Hepatocyte (in vitro differentiated cells): ENCODE measurements around the gene DCAF15. TPM values are rescaled to one million over a fixed set of nuclear protein-coding genes. Genes with fewer than 3 reads are reported as not detected.

Source experiments
- DNase-seq: peaks from one replicate; pipeline ENCODE4 v3.0.0-alpha.2; 2016; ENCODE audit warnings: low spot score
- H2AFZ ChIP-seq: fragments of 200-600 bp; sonication (generic); 2 replicates; pipeline ENCODE4 v1.6.0; 2016; ENCODE audit warnings: antibody characterized with exemption, mild to moderate bottlenecking
- H3K27ac ChIP-seq: fragments of 200-600 bp; sonication (generic); 2 replicates; pipeline ENCODE4 v1.5.1; 2016; ENCODE audit warnings: mild to moderate bottlenecking
- H3K27me3 ChIP-seq: fragments of 200-600 bp; sonication (generic); 2 replicates; pipeline ENCODE4 v1.6.1; 2016
- H3K36me3 ChIP-seq: fragments of 200-600 bp; sonication (generic); replicated peaks from 2 replicates; pipeline ENCODE4 v1.5.1; 2016; ENCODE audit warnings: low read depth; ENCODE audit not compliant: insufficient read depth
- H3K4me1 ChIP-seq: fragments of 200-600 bp; sonication (generic); 2 replicates; pipeline ENCODE4 v1.5.1; 2016; ENCODE audit warnings: mild to moderate bottlenecking, moderate library complexity; ENCODE audit not compliant: insufficient read depth
- H3K4me2 ChIP-seq: fragments of 200-600 bp; sonication (generic); 2 replicates; pipeline ENCODE4 v1.6.0; 2016
- H3K4me3 ChIP-seq: fragments of 200-600 bp; sonication (generic); 2 replicates; pipeline ENCODE4 v1.5.1; 2016; ENCODE audit warnings: mild to moderate bottlenecking
- H3K79me2 ChIP-seq: fragments of 200-600 bp; sonication (generic); 2 replicates; pipeline ENCODE4 v1.6.0; 2017; ENCODE audit warnings: mild to moderate bottlenecking
- H3K9me2 ChIP-seq: fragments of 200-600 bp; sonication (generic); replicated peaks from 2 replicates; pipeline ENCODE4 v1.6.0; 2017; ENCODE audit warnings: mild to moderate bottlenecking; ENCODE audit not compliant: insufficient read depth
- H3K9me3 ChIP-seq: fragments of 200-600 bp; sonication (generic); 2 replicates; pipeline ENCODE4 v1.5.1; 2016; ENCODE audit warnings: low read depth, mild to moderate bottlenecking
- H4K20me1 ChIP-seq: fragments of 200-600 bp; sonication (generic); 2 replicates; pipeline ENCODE4 v1.6.0; 2016; ENCODE audit warnings: mild to moderate bottlenecking; ENCODE audit not compliant: insufficient read depth, poor library complexity, severe bottlenecking
- EZH2phosphoT487 ChIP-seq: fragments of 200-600 bp; sonication (generic); IDR thresholded peaks from one replicate; pipeline ENCODE4 v1.6.1; 2018; ENCODE audit warnings: antibody characterized with exemption, mild to moderate bottlenecking, low read depth, moderate library complexity; ENCODE audit not compliant: unreplicated experiment, severe bottlenecking
- WGBS: methylation state at CpG from one replicate; pipeline ENCODE4 v1.1.6; 2016; ENCODE audit warnings: low lambda C conversion rate; ENCODE audit errors: missing lambda C conversion rate; 5-methylcytosine and 5-hydroxymethylcytosine counted together
- polyA plus RNA-seq: library from polyadenylated mRNA; unstranded; fragments of >200 nt; fragmentation: Nextera tagmentation; extraction: Ambion mirVana; gene quantifications from 2 replicates; pipeline ENCODE4 v1.2.1, GENCODE V29; 2016
- total RNA-seq: library from RNA; depleted of rRNA; stranded (reverse); fragments of >200 nt; gene quantifications from 2 replicates; pipeline ENCODE4 v1.2.3, GENCODE V29; 2014
- TF ChIP-seq, protein P1 (sequence below): fragments of 200-600 bp; sonication (generic); IDR thresholded peaks from 2 replicates; pipeline ENCODE4 v1.5.1; 2016; ENCODE audit warnings: antibody characterized with exemption, mild to moderate bottlenecking; ENCODE audit not compliant: poor library complexity

Gene DCAF15
- total and polyA plus RNA-seq, 2 experiments from 2014 or later = 13.4 to 16.4 TPM

DNA sequence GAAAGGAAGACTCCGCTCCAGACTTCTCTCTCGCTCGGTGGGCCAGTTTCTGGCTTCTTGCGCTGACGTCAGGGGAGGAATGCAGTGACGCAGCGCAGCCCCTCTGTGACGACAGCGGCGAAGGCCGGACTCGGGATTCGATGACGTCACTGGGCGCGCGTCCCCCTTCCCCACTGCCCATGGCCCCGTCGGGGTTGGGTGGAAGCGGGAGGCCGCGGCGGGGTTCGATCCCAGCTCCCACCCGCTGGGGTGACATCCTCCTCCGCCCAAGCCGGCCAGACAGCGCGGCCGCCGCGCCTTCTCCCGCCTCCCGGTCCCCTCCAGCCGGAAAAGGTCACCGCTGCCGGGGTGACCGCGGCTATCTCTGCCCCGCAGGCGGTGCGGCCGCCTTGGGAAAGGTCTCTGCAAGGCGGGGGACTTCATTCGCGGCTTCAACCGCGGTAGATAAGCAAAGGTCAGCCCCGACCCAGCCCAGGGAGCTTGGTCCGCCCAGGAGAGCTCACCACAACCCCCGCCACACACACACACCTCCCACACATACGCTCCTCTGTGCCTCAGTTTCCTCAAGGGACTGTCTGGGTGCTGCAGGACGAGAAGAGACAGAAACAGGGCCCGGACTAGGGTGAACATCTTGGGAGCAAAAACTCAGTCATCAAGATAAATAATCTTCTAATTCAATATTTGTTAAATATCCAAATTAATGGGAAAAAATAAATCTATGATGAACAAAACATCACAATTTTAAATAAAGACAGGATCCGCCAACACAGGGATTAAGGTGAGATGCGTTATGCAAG lies 54.7 kb downstream of the DCAF15 start:
- H3K9me2 ChIP-seq = no peaks in the 10 kb centered on the region
- peak overlapping the region; percentile 94 for H2AFZ ChIP-seq
- peaks cover 9% of the 10 kb centered on the region for H3K79me2 ChIP-seq
- no peaks in the 10 kb centered on the region for H4K20me1 ChIP-seq
- peak; percentile 93 for DNase-seq
- WGBS = 10% methylated on average over 52 of the region's 56 CpGs
- TF ChIP-seq, protein P1, sequence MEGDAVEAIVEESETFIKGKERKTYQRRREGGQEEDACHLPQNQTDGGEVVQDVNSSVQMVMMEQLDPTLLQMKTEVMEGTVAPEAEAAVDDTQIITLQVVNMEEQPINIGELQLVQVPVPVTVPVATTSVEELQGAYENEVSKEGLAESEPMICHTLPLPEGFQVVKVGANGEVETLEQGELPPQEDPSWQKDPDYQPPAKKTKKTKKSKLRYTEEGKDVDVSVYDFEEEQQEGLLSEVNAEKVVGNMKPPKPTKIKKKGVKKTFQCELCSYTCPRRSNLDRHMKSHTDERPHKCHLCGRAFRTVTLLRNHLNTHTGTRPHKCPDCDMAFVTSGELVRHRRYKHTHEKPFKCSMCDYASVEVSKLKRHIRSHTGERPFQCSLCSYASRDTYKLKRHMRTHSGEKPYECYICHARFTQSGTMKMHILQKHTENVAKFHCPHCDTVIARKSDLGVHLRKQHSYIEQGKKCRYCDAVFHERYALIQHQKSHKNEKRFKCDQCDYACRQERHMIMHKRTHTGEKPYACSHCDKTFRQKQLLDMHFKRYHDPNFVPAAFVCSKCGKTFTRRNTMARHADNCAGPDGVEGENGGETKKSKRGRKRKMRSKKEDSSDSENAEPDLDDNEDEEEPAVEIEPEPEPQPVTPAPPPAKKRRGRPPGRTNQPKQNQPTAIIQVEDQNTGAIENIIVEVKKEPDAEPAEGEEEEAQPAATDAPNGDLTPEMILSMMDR = no peak
- no peak for TF ChIP-seq EZH2phosphoT487
- H3K9me3 ChIP-seq = no peaks in the 10 kb centered on the region
- H3K27ac ChIP-seq = peak overlapping the region; percentile 97
- H3K36me3 ChIP-seq = no peaks in the 10 kb centered on the region
- peak overlapping the region; percentile 36 for H3K4me3 ChIP-seq
- H3K4me1 ChIP-seq = no peaks in the 10 kb centered on the region
- H3K4me2 ChIP-seq = peak overlapping the region; percentile 85
- H3K27me3 ChIP-seq = no peaks in the 10 kb centered on the region

Other genes with a start within 250 kb of the DCAF15 start
- 16.0 and 18.5 TPM in 2 replicates for gene MRI1, start 188.0 kb upstream of the DCAF15 start, total RNA-seq
- 21.9 and 22.8 TPM in 2 replicates for gene MRI1, start 188.0 kb upstream of the DCAF15 start, polyA plus RNA-seq
- 89.2 and 97.0 TPM in 2 replicates for gene C19orf53, start 178.1 kb upstream of the DCAF15 start, total RNA-seq
- 214 and 220 TPM in 2 replicates for gene C19orf53, start 178.1 kb upstream of the DCAF15 start, polyA plus RNA-seq
- 3.1 and 3.7 TPM in 2 replicates for gene ZSWIM4, start 157.1 kb upstream of the DCAF15 start, total RNA-seq
- gene ZSWIM4, start 157.1 kb upstream of the DCAF15 start, polyA plus RNA-seq = 2.8 and 3.5 TPM in 2 replicates
- gene NANOS3, start 75.4 kb upstream of the DCAF15 start, total RNA-seq = 0.60 TPM in 1 of 2 replicates, not detected in the other
- gene NANOS3, start 75.4 kb upstream of the DCAF15 start, polyA plus RNA-seq = 2.1 and 4.0 TPM in 2 replicates
- gene BRME1, start 46.4 kb upstream of the DCAF15 start, total RNA-seq = 2.2 and 14.4 TPM in 2 replicates
- 3.2 and 4.5 TPM in 2 replicates for gene BRME1, start 46.4 kb upstream of the DCAF15 start, polyA plus RNA-seq
- gene CC2D1A, start 46.3 kb upstream of the DCAF15 start, total RNA-seq = 14.8 and 20.8 TPM in 2 replicates
- gene CC2D1A, start 46.3 kb upstream of the DCAF15 start, polyA plus RNA-seq = 40.9 and 43.3 TPM in 2 replicates
- gene PODNL1, start 14.1 kb upstream of the DCAF15 start, total RNA-seq = 0.17 TPM in 1 of 2 replicates, not detected in the other
- 2.4 and 3.3 TPM in 2 replicates for gene PODNL1, start 14.1 kb upstream of the DCAF15 start, polyA plus RNA-seq
- 2.2 and 4.2 TPM in 2 replicates for gene RFX1, start 53.8 kb downstream of the DCAF15 start, total RNA-seq
- 2.4 and 4.1 TPM in 2 replicates for gene RFX1, start 53.8 kb downstream of the DCAF15 start, polyA plus RNA-seq
- gene RLN3, start 75.6 kb downstream of the DCAF15 start, total RNA-seq = not detected in 2 replicates
- gene RLN3, start 75.6 kb downstream of the DCAF15 start, polyA plus RNA-seq = not detected in 2 replicates
- 1.9 and 2.0 TPM in 2 replicates for gene IL27RA, start 79.3 kb downstream of the DCAF15 start, total RNA-seq
- 1.7 and 2.3 TPM in 2 replicates for gene IL27RA, start 79.3 kb downstream of the DCAF15 start, polyA plus RNA-seq
- 2.1 and 2.3 TPM in 2 replicates for gene PALM3, start 109.6 kb downstream of the DCAF15 start, total RNA-seq
- 2.3 and 3.4 TPM in 2 replicates for gene PALM3, start 109.6 kb downstream of the DCAF15 start, polyA plus RNA-seq
- 3.7 and 4.9 TPM in 2 replicates for gene MISP3, start 120.3 kb downstream of the DCAF15 start, total RNA-seq
- gene MISP3, start 120.3 kb downstream of the DCAF15 start, polyA plus RNA-seq = 12.5 and 13.1 TPM in 2 replicates
- not detected in 2 replicates for gene C19orf67, start 133.3 kb downstream of the DCAF15 start, total RNA-seq
- gene C19orf67, start 133.3 kb downstream of the DCAF15 start, polyA plus RNA-seq = not detected in 2 replicates
- 25.6 and 35.8 TPM in 2 replicates for gene SAMD1, start 138.2 kb downstream of the DCAF15 start, total RNA-seq
- gene SAMD1, start 138.2 kb downstream of the DCAF15 start, polyA plus RNA-seq = 44.8 and 45.6 TPM in 2 replicates
- gene PRKACA, start 165.3 kb downstream of the DCAF15 start, total RNA-seq = 29.0 and 41.5 TPM in 2 replicates
- gene PRKACA, start 165.3 kb downstream of the DCAF15 start, polyA plus RNA-seq = 12.2 and 13.4 TPM in 2 replicates
- gene ASF1B, start 184.1 kb downstream of the DCAF15 start, total RNA-seq = 5.1 and 7.3 TPM in 2 replicates
- 10.0 and 12.4 TPM in 2 replicates for gene ASF1B, start 184.1 kb downstream of the DCAF15 start, polyA plus RNA-seq